HCEC 1CT (cell line): ENCODE data around the gene GAP43.
A peak's percentile ranks its signal among the peaks of the same experiment; 100 is the strongest.

Source experiments
- DNase-seq: peaks from one replicate; pipeline ENCODE4 v3.0.0-alpha.2; 2017

The GAP43 gene

DNA sequence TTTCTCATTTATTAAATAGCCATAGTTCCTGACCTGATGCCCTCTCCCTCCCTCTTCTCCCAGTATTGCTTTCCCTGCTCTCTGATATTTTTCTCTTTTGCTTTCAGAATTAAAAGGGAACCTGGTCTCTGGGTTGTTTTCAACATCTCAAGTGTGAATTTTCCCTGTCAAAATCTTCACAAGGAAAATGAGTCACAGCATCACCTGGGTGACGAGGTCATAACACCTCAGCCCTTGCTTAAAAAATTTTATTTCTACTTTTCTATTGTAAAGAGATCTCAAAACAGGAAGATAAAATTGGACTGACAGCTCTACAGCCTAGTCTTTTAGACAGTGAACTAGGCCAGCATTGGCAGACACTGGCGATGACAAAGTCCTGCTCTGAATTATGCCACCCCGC, 40.1 kb downstream of the GAP43 start:
- DNase-seq = no peak

- DNase-seq = no peak
These were observed 42.8 kb downstream of the GAP43 start for GRCh38 chr3:115666081-115666480.

DNA sequence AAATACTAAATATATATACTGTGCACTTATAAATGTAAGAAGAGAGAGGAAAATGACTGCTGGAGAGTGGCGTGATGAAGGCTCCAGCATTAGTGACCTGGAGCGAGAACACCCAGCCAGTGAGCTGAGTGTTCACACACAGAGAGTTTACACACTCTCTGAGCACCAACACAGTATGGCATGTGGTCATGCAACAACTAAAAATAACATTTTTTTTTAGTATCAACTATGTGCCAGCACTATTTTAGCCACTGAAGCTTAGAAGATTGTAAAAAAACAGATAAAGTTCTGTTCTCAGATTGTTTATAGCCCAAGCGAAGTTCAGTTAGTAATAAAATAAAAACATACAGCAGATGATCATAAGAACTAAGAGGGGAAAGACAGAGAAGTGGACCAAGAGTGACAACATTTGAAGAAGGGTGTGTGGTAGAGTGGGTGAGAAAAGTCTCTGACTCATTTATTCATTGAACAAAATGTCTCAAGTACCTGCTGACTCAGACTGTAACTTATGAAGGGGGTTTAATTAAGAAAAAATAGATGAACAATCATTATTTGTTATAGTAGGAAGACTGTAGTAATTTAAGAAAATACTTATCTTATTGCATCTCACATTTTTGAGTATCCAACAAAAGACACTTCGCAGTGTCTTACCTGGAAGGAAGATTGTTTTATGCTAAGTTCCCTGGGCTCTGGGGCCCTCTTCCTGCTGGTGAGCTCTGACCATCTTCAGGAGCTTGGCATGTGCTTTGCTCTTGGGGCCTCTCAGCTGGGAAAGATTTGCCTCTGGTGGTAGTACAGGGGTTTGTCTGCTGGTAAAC, 43.8 kb downstream of the GAP43 start:
- DNase-seq = peak; percentile 48

- no peak for DNase-seq
These were observed 44.4 kb downstream of the GAP43 start for GRCh38 chr3:115667738-115668065.

DNA sequence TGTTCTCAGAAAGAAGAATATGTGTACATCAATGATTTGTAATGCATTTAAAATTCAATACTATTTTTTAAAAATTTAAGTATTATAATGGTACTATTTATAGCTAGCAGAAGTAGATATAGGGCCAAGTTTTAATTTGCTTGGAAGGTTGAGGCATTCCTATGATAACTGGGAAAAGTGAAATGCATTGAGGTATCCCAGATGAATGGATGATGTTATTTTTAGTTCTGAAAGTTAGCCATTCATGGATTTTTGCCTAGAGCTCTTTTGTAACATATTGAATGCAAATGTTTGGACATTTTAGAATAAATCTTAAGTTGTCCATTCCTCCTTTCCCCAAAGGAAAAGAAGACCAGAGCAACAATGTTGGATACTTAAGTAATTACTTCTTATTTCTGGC, 47.6 kb downstream of the GAP43 start:
- no peak for DNase-seq

- DNase-seq = no peak
These were observed 48.6 kb downstream of the GAP43 start for GRCh38 chr3:115671761-115672455.

GRCh38 chr3:115673881-115674280, 50.6 kb downstream of the GAP43 start:
- no peak for DNase-seq

DNA sequence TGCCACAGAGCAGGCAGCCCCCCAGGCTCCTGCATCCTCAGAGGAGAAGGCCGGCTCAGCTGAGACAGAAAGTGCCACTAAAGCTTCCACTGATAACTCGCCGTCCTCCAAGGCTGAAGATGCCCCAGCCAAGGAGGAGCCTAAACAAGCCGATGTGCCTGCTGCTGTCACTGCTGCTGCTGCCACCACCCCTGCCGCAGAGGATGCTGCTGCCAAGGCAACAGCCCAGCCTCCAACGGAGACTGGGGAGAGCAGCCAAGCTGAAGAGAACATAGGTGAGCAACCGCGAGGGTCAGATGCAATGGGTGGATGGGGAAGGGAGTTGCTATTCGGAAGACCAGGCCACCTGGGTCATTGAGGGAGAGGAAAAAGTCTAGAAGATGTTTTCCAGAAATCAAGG, 53.0 kb downstream of the GAP43 start:
- DNase-seq = no peak

- DNase-seq = no peak
These were observed 57.6 kb downstream of the GAP43 start for GRCh38 chr3:115680803-115681345.

GRCh38 chr3:115681736-115682135, 58.4 kb downstream of the GAP43 start:
- no peak for DNase-seq

- DNase-seq = no peak
These were observed 60.0 kb downstream of the GAP43 start for GRCh38 chr3:115683305-115683704.

- no peak for DNase-seq
These were observed 60.5 kb downstream of the GAP43 start for GRCh38 chr3:115683773-115684172.

DNA sequence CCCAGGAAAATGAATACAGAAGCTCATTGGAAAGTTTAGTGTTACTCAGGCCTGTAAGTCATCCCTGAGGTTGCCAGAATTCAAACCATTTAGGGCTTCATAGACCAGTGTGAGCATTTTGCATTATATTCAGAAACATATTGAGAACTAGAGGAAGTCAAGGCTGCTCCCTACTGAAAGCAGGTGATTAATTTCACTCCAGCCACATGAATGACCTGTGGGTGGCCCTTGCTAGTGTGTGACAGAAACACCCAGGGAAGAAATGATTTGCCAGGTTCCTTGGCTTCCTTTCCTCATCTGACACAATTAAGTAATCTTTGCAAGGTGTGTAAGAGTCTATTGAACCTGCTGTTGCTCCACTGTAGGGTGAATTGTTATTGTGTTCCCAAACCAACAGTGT, 61.8 kb downstream of the GAP43 start:
- no peak for DNase-seq

DNA sequence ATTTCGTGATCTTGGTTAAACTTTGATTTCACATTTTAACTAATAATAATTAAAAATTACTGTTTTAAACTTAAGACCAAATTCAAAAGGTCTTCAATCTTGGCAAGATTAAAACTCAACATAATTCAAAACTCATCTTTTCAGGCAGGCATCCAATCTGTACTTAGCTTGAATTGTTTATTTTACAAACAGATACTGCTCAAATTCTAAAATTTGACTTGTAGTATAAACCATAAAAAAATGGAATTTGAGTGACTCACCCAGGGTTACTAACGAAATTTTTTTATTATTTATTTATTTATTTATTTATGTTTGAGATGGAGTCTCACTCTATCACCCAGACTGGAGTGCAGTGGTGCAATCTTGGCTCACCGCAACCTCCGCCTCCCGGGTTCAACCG, 64.4 kb downstream of the GAP43 start:
- peak; percentile 38 for DNase-seq

- no peak for DNase-seq
These were observed 65.1 kb downstream of the GAP43 start for GRCh38 chr3:115688418-115688817.

- DNase-seq = no peak
These were observed 66.6 kb downstream of the GAP43 start for GRCh38 chr3:115689928-115690327.

GRCh38 chr3:115691964-115692363, 68.7 kb downstream of the GAP43 start:
- no peak for DNase-seq

GRCh38 chr3:115692887-115693524, 69.7 kb downstream of the GAP43 start:
- peak; percentile 70 for DNase-seq

DNA sequence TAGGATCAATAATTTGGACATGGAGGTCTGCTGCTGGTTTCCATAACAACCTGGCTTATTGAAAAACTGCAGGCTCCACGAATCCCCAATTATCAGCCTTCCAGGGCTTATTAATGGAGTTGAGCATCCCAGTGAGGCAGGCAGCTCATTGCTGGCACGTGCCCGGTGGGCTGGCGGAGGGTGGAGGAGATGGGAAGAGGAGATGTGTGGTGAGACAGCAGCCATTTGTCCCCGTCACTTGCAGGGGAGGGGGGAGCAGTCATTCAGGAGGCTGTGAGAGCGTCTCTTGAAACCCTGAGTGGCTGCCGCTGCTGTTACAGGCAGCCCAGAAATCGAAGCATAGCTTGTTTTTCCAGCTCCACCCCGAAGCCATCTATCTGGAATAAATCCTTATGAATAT, 70.6 kb downstream of the GAP43 start:
- DNase-seq = no peak

DNA sequence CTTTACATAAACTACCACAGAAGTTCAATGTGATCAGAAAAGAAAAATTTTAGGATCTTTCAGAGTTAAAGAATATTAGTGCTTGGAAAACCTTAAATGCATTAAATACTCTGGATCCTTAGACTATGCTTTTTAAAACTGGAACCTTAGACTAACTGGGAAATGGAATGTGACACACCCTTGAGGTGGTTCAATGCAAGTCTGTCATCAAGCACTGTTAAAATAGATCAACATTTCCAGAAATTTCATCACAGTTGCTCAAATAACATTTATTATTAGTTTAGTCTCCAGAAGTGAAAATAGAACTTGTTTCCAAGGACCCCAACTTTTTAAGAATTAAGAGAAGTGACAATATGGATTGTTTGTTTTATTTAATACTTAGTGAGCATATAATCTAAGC, 71.8 kb downstream of the GAP43 start:
- no peak for DNase-seq

- no peak for DNase-seq
These were observed 74.1 kb downstream of the GAP43 start for GRCh38 chr3:115697263-115698053.

- no peak for DNase-seq
These were observed 75.7 kb downstream of the GAP43 start for GRCh38 chr3:115698851-115699591.
